OCI-M2 (cell line): ENCODE data around the gene RHBDD1.

Experiments used
- DNase-seq: peaks from one replicate; lab custom pipeline; 2025; ENCODE audit not compliant: unreplicated experiment; lab: John Stamatoyannopoulos, UW

Gene RHBDD1

GRCh38 chr2:226910384-226910783 is 74.5 kb downstream of the RHBDD1 start:
- no peak for DNase-seq

DNA sequence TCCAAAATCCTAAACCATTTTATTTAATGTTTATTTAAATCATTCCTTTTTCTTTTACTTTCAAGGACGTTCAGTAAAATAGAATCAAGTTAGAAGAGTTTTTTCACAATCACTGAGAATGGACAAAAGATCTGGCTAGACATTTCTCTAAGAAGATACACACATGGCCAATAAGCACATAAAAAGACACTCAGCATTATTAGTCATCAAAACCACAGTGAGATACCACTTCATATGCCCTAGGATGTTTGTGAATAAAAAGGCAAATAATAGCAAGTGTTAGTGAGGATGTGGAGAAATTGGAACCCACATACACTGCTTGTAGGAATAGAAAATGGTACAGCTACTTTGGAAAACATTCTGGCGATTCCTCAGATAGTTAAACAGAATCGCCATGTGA is 76.1 kb downstream of the RHBDD1 start:
- DNase-seq = no peak

DNA sequence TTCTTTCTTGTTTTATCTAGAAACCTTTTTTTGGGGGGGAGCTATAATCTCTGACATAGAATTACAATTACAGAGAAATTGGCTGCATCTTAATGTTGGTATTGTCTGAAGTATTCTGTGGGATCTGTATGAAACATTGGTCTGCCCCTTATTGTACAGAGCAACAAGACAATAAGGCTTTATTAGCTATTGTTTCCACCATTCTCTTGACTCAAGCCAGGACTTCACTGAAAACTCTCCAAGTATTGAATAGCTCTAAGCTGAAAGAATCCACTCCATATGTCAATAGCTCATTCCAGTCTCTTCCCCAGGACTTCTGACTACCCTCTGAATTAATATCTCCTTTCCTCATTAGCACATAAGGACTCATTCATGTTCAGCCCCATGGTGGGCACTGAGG is 77.8 kb downstream of the RHBDD1 start:
- DNase-seq = no peak

GRCh38 chr2:226915846-226916360 is 80.0 kb downstream of the RHBDD1 start:
- DNase-seq = no peak

DNA sequence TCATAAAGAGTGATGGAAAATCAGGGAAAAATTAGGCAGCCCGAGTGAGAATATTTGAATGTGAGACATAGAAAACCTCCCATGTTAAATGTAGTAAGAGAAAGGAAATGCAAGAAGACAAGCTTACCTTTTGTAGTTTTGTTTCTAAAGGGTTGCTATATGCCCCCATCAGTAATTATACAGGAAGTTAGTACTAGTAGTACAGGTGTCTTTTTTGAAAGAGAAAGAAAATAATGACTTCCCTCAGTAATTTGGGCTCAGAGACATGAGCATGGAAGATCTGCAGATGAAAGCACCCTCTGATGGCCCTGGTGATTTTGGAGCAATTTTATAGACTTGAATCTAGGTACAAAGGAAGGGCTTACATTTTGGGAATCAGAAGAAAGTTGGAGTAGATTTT is 80.8 kb downstream of the RHBDD1 start:
- no peak for DNase-seq

- no peak for DNase-seq
Observed at GRCh38 chr2:226932443-226932842, 96.6 kb downstream of the RHBDD1 start.

DNA sequence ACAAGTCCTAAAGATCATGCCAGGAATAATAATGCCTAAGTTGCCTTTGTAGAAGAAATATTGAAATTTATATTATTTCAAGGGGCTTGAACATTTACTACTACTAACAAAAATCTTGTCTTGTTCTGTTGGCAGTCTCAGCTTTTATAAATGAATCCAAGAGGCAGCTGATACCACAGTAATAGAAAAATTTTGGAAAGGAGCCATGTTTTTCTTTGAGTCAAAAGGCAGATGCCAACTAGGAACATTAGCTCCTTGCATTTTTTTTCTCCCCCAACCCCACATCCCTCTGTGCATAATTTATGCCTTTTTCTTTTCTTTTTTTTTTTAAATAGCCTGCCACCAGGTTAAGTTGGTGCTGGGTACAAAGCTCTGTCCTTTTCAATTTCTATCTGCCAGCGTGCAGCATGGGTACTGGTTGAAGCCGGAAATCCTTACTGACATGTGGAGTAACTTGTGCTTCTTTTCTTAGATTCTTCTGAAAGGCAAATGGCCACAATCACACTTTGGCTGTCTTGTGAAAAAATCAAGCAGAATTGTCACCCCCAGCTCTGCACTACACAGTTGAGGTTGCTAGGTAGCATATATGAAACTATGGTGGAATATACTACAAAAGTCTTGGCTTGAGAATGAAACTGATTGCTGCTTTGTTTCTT is 98.8 kb downstream of the RHBDD1 start:
- DNase-seq = no peak

DNA sequence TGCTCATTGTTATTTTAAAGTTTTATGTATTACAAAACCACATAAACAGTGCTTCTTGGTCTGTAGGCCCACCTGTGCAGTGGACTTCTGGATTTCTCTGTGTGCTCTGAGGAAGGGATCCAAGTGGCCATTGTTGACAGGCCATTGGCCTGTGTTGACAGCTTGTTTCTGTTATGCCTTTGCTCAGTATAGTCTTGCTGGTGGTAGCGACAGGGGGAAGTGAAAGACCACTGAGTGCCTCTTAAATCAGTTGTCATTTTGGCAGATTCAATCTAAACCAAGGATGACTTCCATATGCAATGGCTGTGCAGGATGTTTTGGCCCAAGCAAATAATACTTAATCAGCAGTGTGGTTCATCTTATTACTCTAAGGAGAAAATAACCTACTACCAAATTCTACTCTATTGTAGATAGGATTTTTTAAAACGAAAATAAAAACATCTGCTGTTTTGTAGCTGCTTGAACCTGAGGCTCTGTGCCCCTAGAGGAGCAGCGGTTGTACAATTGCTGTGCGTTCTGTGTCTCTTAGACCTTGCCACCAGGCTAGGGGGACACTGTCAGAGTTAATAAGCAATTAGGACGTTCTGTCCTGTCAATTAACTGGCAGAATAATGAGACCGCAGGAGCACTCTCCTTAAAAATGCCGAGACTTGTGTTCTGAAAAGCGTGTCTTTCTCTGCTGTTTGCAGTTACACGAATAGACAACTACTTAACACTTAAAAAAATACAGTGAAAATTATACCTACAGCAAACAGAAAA is 108.2 kb downstream of the RHBDD1 start:
- DNase-seq = no peak

- no peak for DNase-seq
Observed at GRCh38 chr2:226953206-226953605, 117.4 kb downstream of the RHBDD1 start.

GRCh38 chr2:226953826-226954225 is 118.0 kb downstream of the RHBDD1 start:
- DNase-seq = no peak

DNA sequence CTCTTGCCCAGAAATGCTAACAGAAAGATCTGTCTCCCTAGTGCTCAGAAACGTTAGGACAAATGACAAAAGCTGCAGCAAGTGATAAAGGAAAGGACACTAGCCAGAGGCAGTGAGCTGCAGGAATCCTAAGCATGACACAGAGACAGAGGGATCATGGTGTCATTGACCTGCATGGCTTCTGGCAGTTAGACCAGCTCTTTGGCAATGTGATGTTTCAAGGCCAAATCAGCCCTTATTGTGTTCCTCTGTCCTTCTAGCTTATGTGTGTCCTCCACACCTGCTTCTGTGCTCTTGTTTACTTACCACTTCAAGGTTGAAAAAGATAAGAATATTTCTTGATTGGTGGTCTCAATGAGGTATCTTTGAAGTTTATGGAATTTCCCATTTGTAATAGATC is 120.8 kb downstream of the RHBDD1 start:
- DNase-seq = no peak

DNA sequence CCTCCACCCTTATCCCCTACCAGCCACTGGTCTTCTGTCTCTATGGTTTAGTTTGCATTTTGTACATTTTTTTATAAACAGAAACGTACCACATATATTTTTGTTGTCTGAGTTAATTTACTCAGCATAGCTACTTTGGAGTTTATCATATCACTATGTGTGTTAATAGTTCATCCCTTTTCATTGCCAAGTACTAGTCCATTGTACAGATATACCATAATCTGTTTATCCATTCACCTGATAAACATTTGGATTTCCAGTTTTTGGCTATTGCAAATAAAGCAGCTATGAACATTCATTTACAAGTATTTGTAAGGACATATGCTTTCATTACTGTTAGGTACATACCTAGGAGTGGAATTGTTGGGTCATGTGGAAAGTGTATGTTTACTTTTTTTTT is 123.6 kb downstream of the RHBDD1 start:
- DNase-seq = no peak

DNA sequence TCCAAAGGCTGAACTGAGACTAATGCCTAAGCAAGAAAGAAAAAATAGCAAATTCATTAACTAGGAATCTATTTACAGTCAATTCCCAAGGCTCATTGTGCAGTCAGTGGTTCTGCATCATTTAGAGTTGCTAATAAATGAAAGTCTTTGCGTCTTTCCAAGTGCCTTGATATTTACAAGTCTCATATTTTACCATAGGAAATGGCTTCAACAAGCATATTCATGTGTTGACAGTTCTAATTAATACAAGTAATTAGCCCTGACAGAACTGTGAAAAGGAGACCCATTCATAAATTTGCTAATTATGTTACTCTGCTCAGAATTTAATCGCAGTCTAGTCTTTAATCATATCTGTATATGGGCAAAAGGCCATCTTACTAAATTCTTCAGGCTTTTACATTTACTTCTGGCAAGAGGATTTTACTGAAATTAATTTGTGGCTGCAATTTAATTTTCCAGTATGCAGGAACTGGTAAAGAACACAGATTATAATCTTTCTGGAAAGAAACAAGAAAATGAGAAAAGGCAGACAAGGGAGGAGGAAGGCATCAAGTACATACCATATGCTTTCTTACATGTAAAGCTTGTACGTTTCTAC is 126.4 kb downstream of the RHBDD1 start:
- no peak for DNase-seq

DNA sequence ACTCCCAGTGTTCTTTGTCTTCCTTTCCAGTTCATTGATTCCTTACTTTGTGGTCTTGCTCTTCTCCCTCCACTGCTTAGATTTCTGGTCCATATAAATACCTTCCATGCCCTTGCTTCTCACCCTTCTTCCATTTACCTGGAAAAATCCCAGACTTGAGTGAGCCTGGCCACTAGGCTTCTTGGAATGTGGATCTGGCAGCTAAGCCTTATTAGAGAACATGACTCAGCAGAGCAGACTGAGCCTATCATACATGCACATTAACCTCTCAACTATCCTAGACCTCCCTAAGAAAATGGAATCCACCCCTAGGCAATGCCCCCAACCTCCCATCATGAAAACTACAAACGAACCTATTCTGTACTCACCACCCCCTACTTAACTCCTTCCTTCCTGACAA is 127.7 kb downstream of the RHBDD1 start:
- no peak for DNase-seq

- no peak for DNase-seq
Observed at GRCh38 chr2:226965376-226965775, 129.5 kb downstream of the RHBDD1 start.

GRCh38 chr2:226969417-226970080 is 133.7 kb downstream of the RHBDD1 start:
- no peak for DNase-seq

DNA sequence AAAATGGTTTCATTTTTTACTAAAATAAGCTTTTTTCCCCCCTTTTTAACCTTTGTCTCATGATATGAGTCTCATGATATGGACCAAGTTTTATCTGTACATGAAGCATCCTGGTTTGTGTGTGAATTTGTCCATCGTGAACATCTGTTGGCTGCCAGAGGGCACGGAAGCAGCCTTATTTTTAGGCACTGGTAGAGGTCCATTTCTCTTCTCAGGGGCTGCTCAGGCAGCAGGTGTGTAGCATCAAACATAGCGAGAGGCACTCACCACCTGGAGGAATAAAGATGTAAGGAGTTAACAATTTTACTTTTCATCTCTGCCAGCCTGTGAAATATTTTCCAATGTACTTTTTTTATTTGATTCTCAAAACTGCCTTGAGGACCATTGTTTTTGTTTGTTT is 134.5 kb downstream of the RHBDD1 start:
- DNase-seq = no peak

- DNase-seq = no peak
Observed at GRCh38 chr2:226971084-226971483, 135.2 kb downstream of the RHBDD1 start.

DNA sequence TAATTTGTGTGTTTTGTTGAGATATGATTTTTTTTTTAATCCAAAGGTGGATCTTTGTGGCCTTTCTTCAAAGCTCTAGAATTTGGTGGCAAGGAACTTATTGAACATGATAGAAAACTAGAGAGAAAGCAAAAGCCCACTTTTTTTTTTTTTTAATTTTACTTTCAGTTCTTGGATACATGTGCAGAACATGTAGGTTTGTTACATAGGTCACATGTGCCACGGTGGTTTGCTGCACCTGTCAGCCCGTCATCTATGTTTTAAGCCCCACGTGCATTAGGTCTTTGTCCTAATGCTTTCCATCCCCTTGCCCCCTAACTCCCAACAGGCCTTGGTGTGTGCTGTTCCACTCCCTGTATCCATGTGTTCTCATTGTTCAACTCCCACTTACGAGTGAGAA is 135.9 kb downstream of the RHBDD1 start:
- no peak for DNase-seq

DNA sequence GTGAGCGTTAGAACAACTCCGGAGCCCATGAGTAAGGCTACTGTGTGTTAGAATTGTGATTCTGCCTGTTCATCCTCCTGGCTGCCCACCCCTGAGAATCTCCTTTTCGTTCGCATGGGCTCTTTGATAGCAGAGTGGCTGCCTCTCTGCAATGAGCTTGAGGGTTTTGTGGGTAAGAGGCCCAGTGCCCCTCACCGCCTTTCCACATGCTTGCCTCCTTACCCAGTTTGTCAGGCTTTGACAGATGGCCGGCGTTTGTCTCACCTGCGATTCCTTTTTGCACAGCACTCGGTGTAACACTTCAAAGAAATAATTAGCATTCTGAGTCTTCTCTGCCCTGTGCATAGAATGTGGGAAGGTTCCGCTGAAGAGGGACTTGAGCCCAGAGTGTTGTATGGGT is 138.0 kb downstream of the RHBDD1 start:
- DNase-seq = no peak

DNA sequence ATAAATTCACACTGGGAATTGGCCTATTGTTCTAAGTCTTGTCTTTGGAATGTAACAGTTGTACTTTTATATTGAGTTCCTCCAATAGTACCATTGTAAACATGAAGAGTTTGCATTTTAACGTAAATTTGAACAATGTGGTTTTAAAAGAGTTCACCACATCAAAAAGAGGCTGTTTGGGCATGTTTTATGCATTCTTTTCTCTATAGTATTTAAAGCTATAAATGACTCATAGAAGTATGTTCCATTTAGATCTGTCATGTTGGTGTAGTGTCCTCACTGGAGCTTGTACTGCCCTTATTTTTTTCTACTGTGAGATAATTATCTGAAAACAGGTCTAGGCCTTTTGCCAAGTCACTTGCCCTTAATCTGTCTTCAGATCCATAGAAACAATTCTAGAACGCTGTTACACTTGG is 141.9 kb downstream of the RHBDD1 start:
- DNase-seq = no peak

DNA sequence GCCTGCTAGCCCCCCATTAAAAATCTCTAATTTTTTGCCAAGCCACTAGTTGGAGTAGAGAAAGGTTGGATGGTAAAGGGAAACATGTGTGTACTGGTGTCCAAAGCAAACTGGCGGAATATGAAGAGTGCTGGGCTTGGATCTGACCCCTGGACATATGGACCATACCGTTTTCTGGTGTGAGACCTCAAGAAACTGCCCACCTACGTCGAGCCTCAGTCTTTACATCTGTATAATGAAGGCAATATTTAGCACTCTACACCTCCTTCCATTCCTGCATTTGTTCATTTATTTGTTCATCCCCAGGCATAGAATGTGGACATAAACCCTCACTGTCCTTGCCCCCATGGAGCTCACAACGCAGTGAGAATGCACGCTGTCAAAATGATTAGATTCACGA is 142.4 kb downstream of the RHBDD1 start:
- DNase-seq = no peak
